Measurements from ENCODE around the gene SGPL1.
"Not testable (repeated sequence)": the region's sequence is repeated elsewhere in the genome, so short reads cannot be mapped to it uniquely, and the experiment has no call there.

SGPL1 gene

GRCh38 chr10:70837660-70838059, 21.9 kb downstream of the SGPL1 start:
- in situ Hi-C loops (cut with HindIII; ENCODE audit: low sequenced_read_pairs) = no loop called here

- in situ Hi-C loops (cut with HindIII; ENCODE audit: low sequenced_read_pairs) = no loop called here
Observed at GRCh38 chr10:70838270-70838805, 22.6 kb downstream of the SGPL1 start.

DNA sequence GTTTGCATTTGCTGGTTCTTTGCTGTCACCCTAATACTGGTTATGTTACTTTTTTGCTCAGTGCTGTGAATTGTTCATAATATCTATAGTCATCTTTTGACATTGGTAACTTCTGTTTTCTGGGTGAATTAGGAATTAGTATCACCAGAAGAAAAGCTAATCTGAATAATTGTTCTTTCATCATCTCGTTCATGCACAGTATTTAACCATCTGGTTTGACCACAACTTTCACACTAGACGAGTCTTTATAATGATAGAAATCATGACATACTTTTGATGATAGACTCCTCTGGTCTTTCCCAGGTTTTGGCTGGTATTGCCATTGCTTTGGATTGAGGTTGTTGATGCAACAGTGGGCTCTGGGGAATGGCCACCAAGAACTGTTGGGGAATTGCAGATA, 25.1 kb downstream of the SGPL1 start:
- in situ Hi-C loops (cut with HindIII; ENCODE audit: low sequenced_read_pairs) = loop anchor here (5.0 kb wide), 1 partner anchor 61 kb away; no protein-coding TSS in a partner anchor

- in situ Hi-C loops (cut with HindIII; ENCODE audit: low sequenced_read_pairs) = loop anchor here (5.0 kb wide), 1 partner anchor 59 kb away; no protein-coding TSS in a partner anchor
Observed at GRCh38 chr10:70843333-70843732, 27.6 kb downstream of the SGPL1 start.

DNA sequence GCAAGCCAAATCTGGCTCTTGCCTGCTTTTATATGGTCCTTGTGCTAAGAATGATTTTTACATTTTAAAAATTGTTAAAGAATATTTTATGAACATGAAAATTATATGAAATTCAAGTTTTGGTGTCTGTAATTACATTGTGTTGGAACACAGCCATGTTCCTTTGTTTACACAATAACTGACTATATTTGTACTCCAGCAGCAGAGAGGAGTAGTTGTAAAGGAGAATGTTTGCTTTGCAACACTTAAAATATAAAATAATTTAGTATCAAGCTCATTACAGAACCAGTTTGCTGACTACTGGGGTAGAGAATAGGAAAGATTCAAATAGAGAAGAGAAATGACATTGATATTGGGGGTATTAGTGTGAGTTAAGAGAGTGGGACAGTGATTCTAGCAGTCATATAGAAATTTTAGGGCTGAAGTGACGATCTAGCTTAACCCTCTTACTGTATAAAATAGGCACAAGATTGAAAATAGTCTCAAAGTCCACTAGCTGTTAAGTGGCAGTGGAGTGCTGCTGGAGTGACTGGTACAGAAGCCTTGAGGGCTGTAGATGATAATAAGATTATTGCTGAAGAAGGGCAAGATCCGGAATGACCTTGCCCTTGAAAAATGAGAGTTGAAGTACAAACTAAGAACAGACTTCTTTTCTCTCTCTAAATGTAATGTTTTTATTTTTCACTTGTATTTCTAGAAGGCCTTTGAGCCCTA, 28.2 kb downstream of the SGPL1 start:
- in situ Hi-C loops (cut with HindIII; ENCODE audit: low sequenced_read_pairs) = loop anchor here (5.0 kb wide), 1 partner anchor 58 kb away; no protein-coding TSS in a partner anchor

DNA sequence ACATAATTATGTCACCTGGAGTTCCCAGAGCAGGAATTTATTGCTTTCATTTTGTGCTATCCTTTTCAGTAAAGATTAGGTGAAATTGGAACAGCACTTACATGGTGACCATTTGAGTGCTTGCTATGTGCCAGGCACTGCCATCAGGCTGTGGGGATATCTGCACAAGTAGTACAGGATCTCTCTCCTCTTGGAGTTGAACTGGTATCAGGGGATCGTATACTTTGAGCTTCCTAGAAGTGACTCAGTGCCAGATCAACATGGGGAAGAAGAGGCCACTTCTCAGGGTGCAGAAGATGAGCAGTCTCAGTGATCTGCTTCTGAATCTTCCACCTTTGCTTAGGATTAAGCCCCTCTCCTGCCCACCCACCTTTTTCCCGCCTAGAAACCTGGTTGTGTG, 29.5 kb downstream of the SGPL1 start:
- in situ Hi-C loops (cut with HindIII; ENCODE audit: low sequenced_read_pairs) = no loop called here

- in situ Hi-C loops (cut with HindIII; ENCODE audit: low sequenced_read_pairs) = no loop called here
Observed at GRCh38 chr10:70845816-70846215, 30.1 kb downstream of the SGPL1 start.

- in situ Hi-C loops (cut with HindIII; ENCODE audit: low sequenced_read_pairs) = no loop called here
Observed at GRCh38 chr10:70846795-70847194, 31.0 kb downstream of the SGPL1 start.

- in situ Hi-C loops (cut with HindIII; ENCODE audit: low sequenced_read_pairs) = no loop called here
Observed at GRCh38 chr10:70847659-70848360, 32.1 kb downstream of the SGPL1 start.

GRCh38 chr10:70849582-70850016, 33.9 kb downstream of the SGPL1 start:
- in situ Hi-C loops (cut with HindIII; ENCODE audit: low sequenced_read_pairs) = no loop called here

DNA sequence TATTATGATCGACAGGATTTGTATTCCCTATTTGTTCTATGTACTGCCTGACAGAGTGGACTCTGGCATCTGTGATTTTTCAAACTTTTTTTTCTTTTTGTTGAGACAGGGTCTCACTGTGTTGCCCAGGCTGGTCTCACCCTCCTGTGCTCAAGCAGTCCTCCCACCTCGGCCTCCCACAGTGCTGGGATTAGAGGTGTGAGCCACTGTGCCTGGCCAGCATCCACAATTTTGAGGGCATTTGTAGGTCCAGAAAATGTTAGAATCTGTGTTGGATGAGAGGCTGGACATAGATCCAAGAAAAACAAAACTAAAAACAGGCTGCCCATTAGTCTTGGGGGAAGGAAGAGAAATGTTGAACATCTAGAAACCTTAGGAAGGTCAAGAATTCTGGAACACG, 34.3 kb downstream of the SGPL1 start:
- in situ Hi-C loops (cut with HindIII; ENCODE audit: low sequenced_read_pairs) = no loop called here

GRCh38 chr10:70851597-70852475, 36.1 kb downstream of the SGPL1 start:
- in situ Hi-C loops (cut with HindIII; ENCODE audit: low sequenced_read_pairs) = no loop called here

DNA sequence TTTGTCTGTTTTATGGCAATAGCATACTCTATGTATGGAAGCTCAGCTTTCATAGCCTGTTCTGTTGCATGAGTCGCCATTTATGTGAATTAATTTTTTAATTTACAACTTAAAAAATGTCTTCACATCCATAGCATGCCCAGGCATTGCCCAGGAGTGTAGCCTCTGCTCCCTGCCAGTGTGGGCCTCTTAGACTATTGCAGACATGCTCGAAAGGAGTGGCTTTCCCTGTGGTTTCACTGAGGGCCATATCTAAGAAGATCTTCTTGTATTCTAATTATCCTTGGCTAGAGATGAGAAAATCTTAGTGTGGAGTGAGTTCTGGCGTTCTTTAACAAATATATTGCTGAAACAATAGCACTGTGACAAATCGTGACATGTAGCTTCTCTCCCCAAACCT, 37.3 kb downstream of the SGPL1 start:
- in situ Hi-C loops (cut with HindIII; ENCODE audit: low sequenced_read_pairs) = no loop called here

GRCh38 chr10:70853457-70853856, 37.7 kb downstream of the SGPL1 start:
- in situ Hi-C loops (cut with HindIII; ENCODE audit: low sequenced_read_pairs) = no loop called here

DNA sequence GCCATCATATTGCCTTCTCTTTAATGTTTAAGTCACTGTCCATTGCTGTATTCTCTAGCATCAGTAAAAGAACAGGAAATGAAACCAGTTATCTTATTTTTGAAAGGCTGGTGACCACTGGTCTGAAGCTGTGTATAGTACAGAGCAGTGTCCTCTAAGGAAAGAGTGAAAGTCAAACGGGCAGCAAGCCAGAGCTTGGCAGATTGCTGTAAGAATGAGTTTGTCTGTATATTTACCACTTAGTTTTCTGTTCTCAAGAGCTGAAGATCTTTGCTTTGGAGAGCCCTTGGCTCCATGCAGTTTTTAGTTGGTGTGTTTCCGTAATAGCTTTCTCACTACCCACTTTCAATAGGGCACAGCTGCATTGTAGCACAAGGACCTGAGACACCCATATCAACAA, 40.7 kb downstream of the SGPL1 start:
- in situ Hi-C loops (cut with HindIII; ENCODE audit: low sequenced_read_pairs) = no loop called here

DNA sequence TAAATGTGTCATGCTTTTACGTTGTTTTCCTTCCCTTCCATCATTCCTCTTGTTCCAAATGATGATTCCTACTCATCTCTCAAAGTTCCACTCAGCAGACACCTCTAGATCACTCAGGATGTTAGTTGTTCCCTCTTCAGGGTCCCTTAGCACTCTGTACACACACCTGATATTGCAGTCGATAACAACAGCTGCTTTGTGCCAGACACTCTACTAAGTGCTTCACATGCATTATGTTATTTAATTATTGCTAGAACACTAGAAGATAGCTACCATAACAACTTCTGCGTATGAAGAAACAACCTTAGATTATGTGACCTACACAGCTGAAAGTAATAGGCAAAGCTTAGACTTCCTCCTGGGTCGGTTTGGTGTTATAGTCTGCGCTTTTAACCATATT, 43.0 kb downstream of the SGPL1 start:
- in situ Hi-C loops (cut with HindIII; ENCODE audit: low sequenced_read_pairs) = no loop called here

DNA sequence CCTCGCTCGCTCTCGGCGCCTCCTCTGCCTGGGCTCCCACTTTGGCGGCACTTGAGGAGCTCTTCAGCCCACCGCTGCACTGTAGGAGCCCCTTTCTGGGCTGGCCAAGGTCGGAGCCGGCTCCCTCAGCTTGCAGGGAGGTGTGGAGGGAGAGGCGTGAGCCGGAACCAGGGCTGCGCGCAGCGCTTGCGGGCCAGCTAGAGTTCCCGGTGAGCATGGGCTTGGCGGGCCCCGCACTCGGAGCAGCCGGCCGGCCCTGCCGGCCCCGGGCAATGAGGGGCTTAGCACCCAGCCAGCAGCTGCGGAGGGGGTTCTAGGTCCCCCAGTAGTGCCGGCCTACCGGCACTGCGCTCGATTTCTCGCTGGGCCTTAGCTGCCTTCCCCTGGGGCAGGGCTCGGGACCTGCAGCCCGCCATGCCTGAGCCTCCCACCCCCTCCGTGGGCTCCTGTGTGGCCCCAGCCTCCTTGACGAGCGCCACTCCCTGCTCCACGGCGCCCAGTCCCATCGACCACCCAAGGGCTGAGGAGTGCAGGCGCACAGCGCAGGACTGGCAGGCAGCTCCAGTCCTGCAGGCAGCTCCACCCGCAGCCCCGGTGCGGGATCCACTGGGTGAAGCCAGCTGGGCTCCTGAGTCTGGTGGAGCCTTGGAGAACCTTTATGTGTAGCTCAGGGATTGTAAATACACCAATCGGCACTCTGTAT, 45.9 kb downstream of the SGPL1 start:
- in situ Hi-C loops (cut with HindIII; ENCODE audit: low sequenced_read_pairs) = not testable (repeated sequence)

DNA sequence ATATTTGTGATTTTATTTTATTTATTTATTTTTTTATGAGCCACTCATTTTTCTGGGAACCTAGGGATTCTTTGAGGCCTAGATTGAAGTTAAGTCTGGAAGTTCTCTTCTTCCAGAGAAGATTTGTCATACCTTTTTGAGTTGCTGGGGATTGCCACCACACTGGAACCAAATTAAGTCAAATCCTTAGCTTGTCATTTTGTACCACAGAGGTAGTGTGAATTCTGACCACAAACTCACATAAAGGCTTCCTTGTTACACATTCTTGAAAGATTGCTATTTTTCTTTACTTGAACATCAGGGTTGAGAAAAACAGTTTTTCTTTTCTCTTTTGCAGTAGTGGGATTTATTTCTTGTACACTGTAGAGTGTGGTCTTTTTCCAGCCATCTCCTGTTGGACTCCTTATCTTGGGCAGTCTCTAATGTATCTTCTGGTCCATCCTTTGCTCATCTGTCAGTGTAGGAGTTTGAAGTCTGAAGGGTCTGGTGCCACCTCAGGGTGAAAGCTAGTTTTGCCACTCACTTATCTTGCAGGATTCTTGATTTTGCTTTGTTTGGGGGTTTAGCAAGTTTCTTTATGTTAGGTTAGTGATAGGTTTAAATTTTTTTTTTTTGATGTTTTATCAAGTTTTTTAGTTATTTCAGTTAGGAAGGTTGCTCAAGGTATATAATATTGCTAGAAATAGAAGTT, 47.9 kb downstream of the SGPL1 start:
- in situ Hi-C loops (cut with HindIII; ENCODE audit: low sequenced_read_pairs) = no loop called here

- in situ Hi-C loops (cut with HindIII; ENCODE audit: low sequenced_read_pairs) = no loop called here
Observed at GRCh38 chr10:70864935-70865334, 49.2 kb downstream of the SGPL1 start.

DNA sequence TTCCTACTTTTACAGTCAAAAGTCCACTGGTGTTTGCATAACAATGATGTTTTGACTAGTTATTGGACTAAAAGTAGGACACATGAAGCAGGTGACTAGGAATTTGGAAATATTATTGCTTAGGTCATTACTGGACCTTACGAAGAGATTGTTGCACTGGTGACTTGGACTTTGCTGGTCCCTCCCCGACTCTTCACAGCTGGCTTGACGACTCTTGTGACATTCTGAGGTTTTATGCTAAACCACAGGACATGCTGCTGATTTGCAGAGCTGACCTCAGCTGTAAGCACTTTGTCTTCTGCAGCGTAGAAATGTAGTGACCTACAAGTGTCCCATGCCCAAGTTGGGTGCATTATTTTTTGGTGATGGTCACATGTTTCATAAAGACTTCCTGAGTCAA, 50.7 kb downstream of the SGPL1 start:
- in situ Hi-C loops (cut with HindIII; ENCODE audit: low sequenced_read_pairs) = no loop called here

All from DLD1 (cell line).